Measurements from ENCODE around the gene CRYGN.

Gene CRYGN

GRCh38 chr7:151379193-151379520, 60.8 kb downstream of the CRYGN start:
- no peak for TF ChIP-seq CTCF (IDR thresholded peaks at IDR 0.05; ENCODE audit: insufficient read depth, low read depth, low read length, missing control alignments)
- H3K4me3 ChIP-seq (ENCODE audit: low read length) = no peak overlapping the region
- DNase-seq (ENCODE audit: low read depth) = no peak
